Body of pancreas (tissue), 4 donors: ENCODE results near the gene PGBD1.

Experiments
- CTCF ChIP-seq, 7 experiments: fragments of 450-650 bp in 4 of 7; fragments of 200-600 bp in 3 of 7; sonication (generic) in 3 of 7; IDR thresholded peaks; one replicate each; pipeline ENCODE4 v1.5.1; 2016 to 2019; ENCODE audit warnings: antibody characterized with exemption in 7 of 7
- POLR2A ChIP-seq, 3 donors: fragments of 450-650 bp; IDR thresholded peaks; one replicate each; pipeline ENCODE4 v1.6.1; 2016; ENCODE audit warnings: antibody characterized with exemption in 3 of 3, mild to moderate bottlenecking in 2 of 3

GRCh38 chr6:28239636-28240035 lies 41.7 kb upstream of the PGBD1 start:
- no peak for TF ChIP-seq CTCF (IDR thresholded peaks at IDR 0.05)
- TF ChIP-seq POLR2A (IDR thresholded peaks at IDR 0.05): no peak
